Measurements from ENCODE around the gene FXN.

FXN gene

DNA sequence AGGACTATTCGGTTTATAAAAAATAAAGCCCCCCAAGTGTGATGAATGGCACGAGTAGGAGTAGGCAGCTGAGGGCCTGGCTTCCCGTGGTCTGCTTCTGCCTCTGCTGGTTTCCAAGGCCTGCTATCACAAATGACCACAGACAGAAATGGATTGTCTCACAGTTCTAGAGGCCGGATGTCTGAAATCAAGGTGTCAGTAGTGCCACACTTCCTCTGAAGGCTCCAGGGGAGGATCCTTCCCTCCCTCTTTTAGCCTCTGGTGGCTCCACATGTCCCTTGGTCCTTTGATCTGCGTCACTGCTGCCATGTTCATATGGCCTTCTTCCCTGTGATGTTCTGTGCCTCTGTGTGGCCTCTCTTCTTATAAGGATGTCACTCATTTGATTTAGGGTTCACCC lies 36.7 kb upstream of the FXN start:
- no peak overlapping the region for H3K4me3 ChIP-seq (ENCODE audit: low read depth, low read length)
- no peak for DNase-seq (ENCODE audit: low read depth)
- TF ChIP-seq CTCF (IDR thresholded peaks at IDR 0.05; ENCODE audit: control insufficient read depth, extremely low read depth, insufficient read depth) = no peak

DNA sequence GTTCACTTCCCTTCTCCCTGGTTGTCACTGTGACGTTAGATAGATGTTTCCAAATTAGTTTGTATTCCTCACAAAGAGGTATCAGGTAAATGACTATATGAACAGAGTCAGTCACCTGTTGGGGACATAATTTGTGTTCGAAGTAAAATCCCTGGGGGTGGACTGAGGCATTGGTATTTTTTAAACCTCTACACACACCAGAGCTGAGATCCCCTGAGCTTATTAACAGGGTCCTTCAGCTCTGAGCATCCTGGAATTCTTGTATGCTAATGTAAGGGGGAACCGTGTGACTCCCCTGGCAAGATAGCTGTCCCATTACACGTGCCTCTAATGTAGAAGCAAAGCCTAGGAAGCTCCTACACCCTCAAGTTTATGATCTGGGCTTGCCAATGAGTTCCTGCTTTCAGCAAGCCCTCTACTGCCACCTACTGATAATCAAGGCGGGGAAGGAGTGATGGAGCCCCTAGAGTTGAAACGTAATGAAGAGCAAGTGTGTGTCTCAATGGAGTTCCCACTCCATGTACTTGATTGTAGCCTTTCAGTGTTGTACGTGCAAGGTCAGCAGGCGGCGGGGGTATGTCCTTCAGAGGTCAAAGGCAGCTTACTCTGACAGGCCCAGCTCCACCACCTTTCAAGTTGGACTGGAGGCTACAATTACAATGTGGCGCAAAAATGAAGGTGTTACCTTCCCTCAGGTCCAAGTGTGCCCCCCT lies 36.0 kb upstream of the FXN start:
- peak; percentile 95 for TF ChIP-seq CTCF (IDR thresholded peaks at IDR 0.05; ENCODE audit: control insufficient read depth, extremely low read depth, insufficient read depth)
- H3K4me3 ChIP-seq (ENCODE audit: low read depth, low read length) = no peak overlapping the region
- no peak for DNase-seq (ENCODE audit: low read depth)

GRCh38 chr9:69001921-69002320 lies 33.6 kb upstream of the FXN start:
- no peak for TF ChIP-seq CTCF (IDR thresholded peaks at IDR 0.05; ENCODE audit: control insufficient read depth, extremely low read depth, insufficient read depth)
- DNase-seq (ENCODE audit: low read depth) = no peak
- H3K4me3 ChIP-seq (ENCODE audit: low read depth, low read length) = no peak overlapping the region

- H3K4me3 ChIP-seq (ENCODE audit: low read depth, low read length) = no peak overlapping the region
- no peak for TF ChIP-seq CTCF (IDR thresholded peaks at IDR 0.05; ENCODE audit: control insufficient read depth, extremely low read depth, insufficient read depth)
- DNase-seq (ENCODE audit: low read depth) = no peak
Measured at GRCh38 chr9:69003051-69003450, 32.5 kb upstream of the FXN start.

DNA sequence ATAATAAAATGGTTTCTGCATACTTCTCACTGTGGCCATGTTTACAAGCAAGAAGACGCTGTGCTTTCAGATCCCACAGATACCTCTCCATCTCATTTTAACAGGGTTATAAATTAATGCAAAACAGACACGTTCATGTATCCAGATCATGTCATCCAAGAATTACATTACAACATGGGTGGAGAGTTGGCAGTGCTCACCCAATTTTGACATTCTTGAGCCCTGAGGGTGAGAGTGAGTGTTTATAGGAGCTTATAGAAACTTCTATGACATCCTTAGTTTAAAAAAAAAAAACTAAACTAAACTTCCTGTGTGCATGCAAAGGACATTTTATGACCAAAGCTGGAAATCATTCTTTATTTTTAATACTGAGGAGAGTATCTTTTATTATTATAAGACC lies 30.7 kb upstream of the FXN start:
- no peak for TF ChIP-seq CTCF (IDR thresholded peaks at IDR 0.05; ENCODE audit: control insufficient read depth, extremely low read depth, insufficient read depth)
- DNase-seq (ENCODE audit: low read depth) = no peak
- H3K4me3 ChIP-seq (ENCODE audit: low read depth, low read length) = no peak overlapping the region

- no peak for DNase-seq (ENCODE audit: low read depth)
- no peak for TF ChIP-seq CTCF (IDR thresholded peaks at IDR 0.05; ENCODE audit: control insufficient read depth, extremely low read depth, insufficient read depth)
- no peak overlapping the region for H3K4me3 ChIP-seq (ENCODE audit: low read depth, low read length)
Measured at GRCh38 chr9:69009708-69010107, 25.8 kb upstream of the FXN start.

Data from LNCaP clone FGC (cell line).